ENCODE data around the gene TRABD2A.
A peak's percentile ranks its signal among the peaks of the same experiment; 100 is the strongest.
"Not testable (repeated sequence)": the region's sequence is repeated elsewhere in the genome, so short reads cannot be mapped to it uniquely, and the experiment has no call there.

The TRABD2A gene

DNA sequence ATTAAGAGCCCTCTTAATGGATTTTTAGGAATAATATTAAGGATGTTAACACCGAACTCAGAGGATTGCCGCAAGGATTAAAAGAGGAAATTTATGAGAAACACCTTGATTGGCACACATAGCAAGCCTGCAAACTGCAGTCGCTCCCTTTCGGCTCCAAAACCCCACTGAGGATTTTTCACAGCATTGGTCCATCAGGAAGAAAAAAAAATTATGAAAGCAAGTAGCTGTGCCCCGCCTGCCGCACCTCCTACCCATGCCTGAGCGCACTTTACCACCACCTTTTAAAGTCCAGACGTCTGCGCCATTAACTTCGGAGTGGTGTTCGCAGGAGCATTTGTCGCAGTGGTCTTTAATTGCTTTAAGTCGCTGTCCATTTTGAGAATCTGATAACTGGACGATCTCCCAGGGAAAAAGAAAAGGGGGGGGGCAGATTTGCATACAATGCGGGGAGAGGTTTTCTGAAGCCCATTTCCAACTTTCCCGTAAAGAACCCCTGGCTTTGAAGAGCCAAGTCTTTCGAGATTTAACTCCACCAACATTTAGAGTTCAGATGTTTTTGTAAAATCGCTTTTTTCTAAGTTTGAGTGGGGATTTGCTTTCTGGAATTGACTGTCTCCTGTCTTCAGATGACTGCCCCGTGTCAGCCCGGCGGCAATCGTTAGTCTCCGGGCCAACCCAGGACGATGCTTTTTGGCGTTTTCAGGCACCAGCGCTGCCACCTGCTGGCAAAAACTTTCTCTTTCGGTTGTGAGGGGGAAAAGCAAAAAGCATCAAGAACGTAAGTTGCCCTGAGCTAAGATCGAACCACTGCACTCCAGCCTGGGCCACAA is 913 bp upstream of the TRABD2A start:
- Histone ChIP-seq H3K36me3 (ENCODE audit: insufficient read depth, low read length) (no peaks in the 10 kb centered on the region), H3K9me3 (ENCODE audit: low read length) (no peaks in the 10 kb centered on the region), H3K27me3 (ENCODE audit: insufficient read depth, low read length) (peaks cover 77% of the 10 kb centered on the region), H2AFZ (ENCODE audit: low read depth, low read length) (peak overlapping the region; percentile 52), H3K4me3 (ENCODE audit: low read length) (peak overlapping the region; percentile 18), H3K4me1 (ENCODE audit: insufficient read depth, low read length) (peaks cover 21% of the 10 kb centered on the region)

DNA sequence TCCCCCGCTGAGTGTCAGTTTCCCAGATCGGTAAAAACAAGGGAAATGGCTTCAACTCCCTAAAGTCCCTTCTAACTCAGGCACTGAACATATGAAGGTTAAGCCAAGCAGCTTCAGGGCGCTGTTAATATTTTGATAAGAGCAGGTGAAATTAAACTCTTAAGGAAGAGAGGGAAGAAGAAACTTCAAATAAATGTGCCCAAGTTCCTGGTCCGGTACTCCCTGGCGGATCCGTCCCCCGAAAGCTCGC is 564 bp downstream of the TRABD2A start:
- no peaks in the 10 kb centered on the region for H3K9me3 ChIP-seq (ENCODE audit: low read length)
- peaks cover 74% of the 10 kb centered on the region for H3K27me3 ChIP-seq (ENCODE audit: insufficient read depth, low read length)
- no peaks in the 10 kb centered on the region for H3K36me3 ChIP-seq (ENCODE audit: insufficient read depth, low read length)
- peak overlapping the region; percentile 28 for H3K4me3 ChIP-seq (ENCODE audit: low read length)
- peak overlapping the region; percentile 43 for H2AFZ ChIP-seq (ENCODE audit: low read depth, low read length)
- peaks cover 21% of the 10 kb centered on the region for H3K4me1 ChIP-seq (ENCODE audit: insufficient read depth, low read length)

DNA sequence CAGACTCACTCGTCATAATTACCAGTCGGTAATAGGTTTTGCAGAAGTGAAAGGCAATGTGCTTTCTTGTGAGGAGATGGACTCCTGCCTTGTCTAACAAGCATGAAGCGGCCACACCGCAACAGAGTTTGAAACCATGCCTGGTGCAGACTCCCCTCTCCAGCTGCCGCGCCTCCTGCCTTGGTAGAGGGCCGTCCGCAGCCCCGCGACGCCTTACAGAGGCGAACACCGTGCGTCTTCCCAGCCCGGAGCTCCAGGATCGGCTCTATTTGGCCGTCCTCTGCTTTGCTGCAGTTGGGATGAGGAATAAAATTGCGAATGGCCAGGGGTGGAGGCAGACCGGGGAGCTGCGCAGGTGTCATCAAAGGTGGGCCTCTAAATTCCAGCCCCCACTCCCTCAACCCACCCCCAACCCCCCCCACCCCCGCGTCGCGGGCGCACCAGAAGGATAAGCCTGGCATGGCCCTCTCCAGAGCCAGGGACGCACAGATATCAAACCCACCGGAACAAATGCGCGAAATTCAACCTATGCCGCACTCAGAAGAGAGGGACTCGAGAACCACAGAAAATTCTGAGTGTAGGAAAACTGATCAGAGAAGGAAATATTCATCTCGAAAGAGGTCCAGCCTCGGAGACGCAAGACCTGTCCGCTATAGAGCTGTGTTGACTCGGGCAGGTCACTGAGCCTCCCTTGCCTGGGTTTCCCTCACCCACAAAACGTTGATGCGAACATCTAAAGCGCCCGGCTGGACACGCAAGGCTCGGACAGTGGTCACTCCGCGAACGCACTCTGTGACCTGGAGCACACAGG is 1.1 kb downstream of the TRABD2A start:
- Histone ChIP-seq H3K27me3 (ENCODE audit: insufficient read depth, low read length) (peaks cover 72% of the 10 kb centered on the region), H3K4me1 (ENCODE audit: insufficient read depth, low read length) (peaks cover 21% of the 10 kb centered on the region), H3K9me3 (ENCODE audit: low read length) (no peaks in the 10 kb centered on the region), H3K36me3 (ENCODE audit: insufficient read depth, low read length) (no peaks in the 10 kb centered on the region), H2AFZ (ENCODE audit: low read depth, low read length) (peak overlapping the region; percentile 43), H3K4me3 (ENCODE audit: low read length) (peak overlapping the region; percentile 28)

DNA sequence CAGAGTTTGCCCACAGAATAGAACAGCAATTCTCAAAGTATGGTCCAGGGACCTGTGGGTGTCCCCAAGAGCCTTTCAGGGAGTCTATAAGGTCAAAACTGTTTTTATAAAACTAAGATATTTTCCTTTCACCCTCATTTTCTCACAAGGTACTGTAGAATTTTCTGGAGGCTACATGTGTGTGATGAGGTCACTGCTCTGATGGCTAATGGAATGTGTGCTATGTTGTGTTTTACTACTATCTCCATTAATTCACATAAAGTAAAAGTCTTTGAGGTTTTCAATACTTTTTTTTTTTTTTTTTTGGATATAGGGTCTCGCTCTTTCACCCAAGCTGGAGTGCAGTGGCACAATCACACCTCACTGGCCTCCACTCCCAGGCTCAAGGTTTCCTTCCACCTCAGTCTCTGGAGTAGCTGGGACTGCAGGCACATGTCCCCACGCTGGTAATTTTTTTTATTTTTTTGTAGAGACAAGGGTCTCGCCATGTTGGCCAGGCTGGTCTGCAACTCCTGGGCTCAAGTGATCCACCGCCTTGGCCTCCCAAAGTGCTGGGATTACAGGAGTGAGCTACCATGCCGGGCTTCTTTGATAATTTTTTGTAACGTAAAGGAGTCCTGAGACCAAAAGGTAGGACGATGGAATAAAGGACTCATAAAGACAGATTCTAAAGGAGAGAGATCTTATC is 1.8 kb downstream of the TRABD2A start:
- Histone ChIP-seq H2AFZ (ENCODE audit: low read depth, low read length) (no peak overlapping the region), H3K4me3 (ENCODE audit: low read length) (no peak overlapping the region), H3K4me1 (ENCODE audit: insufficient read depth, low read length) (peaks cover 21% of the 10 kb centered on the region), H3K36me3 (ENCODE audit: insufficient read depth, low read length) (no peaks in the 10 kb centered on the region), H3K27me3 (ENCODE audit: insufficient read depth, low read length) (peaks cover 67% of the 10 kb centered on the region), H3K9me3 (ENCODE audit: low read length) (no peaks in the 10 kb centered on the region)

DNA sequence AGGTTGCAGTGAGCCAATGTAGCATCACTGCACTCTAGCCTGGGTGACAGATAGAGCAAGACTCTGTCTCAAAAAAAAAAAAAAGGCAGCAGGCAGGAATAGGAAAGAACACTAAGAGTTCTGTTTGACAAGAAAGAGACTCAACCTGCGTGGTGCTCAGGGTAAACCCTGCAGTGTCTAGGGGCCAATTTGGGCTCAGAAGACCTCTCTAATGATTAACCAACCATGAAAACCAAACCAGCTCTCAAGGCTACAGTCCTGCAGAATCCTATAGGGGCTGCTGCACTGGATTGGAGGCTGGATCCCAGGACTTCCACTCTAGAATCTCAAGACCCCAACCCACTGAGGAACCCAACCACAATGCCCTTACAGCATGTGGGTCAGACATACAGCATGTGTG is 2.4 kb downstream of the TRABD2A start:
- H3K36me3 ChIP-seq (ENCODE audit: insufficient read depth, low read length): no peaks in the 10 kb centered on the region
- no peak overlapping the region for H3K4me3 ChIP-seq (ENCODE audit: low read length)
- no peak overlapping the region for H2AFZ ChIP-seq (ENCODE audit: low read depth, low read length)
- H3K4me1 ChIP-seq (ENCODE audit: insufficient read depth, low read length): peaks cover 21% of the 10 kb centered on the region
- H3K27me3 ChIP-seq (ENCODE audit: insufficient read depth, low read length): peaks cover 62% of the 10 kb centered on the region
- H3K9me3 ChIP-seq (ENCODE audit: low read length): no peaks in the 10 kb centered on the region

DNA sequence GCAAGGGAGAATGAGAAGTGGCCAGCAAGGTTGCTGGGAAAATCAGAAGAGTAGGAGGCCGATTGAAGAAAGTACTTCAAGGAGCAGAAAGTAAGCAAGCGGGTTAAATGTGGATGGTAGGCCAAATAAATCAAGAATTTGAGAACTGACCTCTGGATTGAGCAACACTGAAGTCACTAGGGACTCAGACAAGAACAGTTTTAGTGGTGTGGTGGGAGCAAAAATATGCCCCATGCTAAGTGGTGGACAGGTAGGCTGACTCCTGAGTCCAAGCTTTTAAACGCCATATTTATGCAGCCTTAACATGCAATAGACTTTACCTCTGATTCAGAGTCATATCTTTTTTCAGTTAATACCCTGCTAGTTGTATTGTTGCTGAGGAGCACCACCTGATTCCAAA is 4.5 kb downstream of the TRABD2A start:
- Histone ChIP-seq H3K4me3 (ENCODE audit: low read length) (no peak overlapping the region), H3K4me1 (ENCODE audit: insufficient read depth, low read length) (peaks cover 14% of the 10 kb centered on the region), H2AFZ (ENCODE audit: low read depth, low read length) (no peak overlapping the region), H3K36me3 (ENCODE audit: insufficient read depth, low read length) (no peaks in the 10 kb centered on the region), H3K27me3 (ENCODE audit: insufficient read depth, low read length) (peaks cover 47% of the 10 kb centered on the region), H3K9me3 (ENCODE audit: low read length) (no peaks in the 10 kb centered on the region)

DNA sequence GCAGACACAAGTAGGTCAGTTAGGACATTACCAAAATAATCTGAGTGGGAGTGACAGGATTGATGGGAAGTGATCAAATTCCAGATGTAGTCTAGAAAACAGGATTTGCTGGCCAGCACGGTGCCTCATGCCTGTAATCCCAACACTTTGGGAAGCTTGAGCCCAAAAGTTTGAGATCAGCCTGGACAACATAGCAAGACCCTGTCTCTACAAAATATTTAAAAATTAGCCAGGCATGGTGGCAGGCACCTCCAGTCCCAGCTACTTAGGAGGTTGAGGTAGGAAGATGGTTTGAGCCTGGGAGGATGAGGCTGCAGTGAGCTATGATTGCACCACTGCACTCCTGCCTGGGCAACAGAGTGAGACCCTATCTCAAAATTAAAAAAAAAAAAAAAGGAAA is 5.3 kb downstream of the TRABD2A start:
- not testable (repeated sequence) for H3K4me1 ChIP-seq (ENCODE audit: insufficient read depth, low read length); H3K4me3 ChIP-seq (ENCODE audit: low read length); H3K36me3 ChIP-seq (ENCODE audit: insufficient read depth, low read length); H2AFZ ChIP-seq (ENCODE audit: low read depth, low read length); H3K9me3 ChIP-seq (ENCODE audit: low read length)
- peaks cover 41% of the 10 kb centered on the region for H3K27me3 ChIP-seq (ENCODE audit: insufficient read depth, low read length)

DNA sequence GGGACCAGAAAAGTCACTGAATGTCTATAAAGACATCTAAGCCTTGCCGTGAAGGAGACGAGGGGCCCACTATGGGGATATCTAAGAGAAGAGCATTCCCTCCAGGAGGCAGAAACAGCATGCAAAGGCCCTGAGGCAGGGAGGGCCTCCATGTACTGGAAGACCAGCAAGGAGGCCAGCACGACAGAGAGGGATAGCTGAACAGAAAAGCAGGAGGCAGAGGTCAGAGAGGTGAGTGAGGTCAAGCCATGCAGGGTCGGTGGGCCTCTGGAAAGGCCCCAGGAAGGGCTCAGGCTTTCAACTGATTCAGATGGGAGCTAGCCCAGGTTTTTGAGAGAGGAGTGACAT is 5.7 kb downstream of the TRABD2A start:
- Histone ChIP-seq H3K27me3 (ENCODE audit: insufficient read depth, low read length) (peaks cover 37% of the 10 kb centered on the region), H3K4me3 (ENCODE audit: low read length) (no peak overlapping the region), H2AFZ (ENCODE audit: low read depth, low read length) (no peak overlapping the region), H3K36me3 (ENCODE audit: insufficient read depth, low read length) (no peaks in the 10 kb centered on the region), H3K9me3 (ENCODE audit: low read length) (no peaks in the 10 kb centered on the region), H3K4me1 (ENCODE audit: insufficient read depth, low read length) (peaks cover 3% of the 10 kb centered on the region)

DNA sequence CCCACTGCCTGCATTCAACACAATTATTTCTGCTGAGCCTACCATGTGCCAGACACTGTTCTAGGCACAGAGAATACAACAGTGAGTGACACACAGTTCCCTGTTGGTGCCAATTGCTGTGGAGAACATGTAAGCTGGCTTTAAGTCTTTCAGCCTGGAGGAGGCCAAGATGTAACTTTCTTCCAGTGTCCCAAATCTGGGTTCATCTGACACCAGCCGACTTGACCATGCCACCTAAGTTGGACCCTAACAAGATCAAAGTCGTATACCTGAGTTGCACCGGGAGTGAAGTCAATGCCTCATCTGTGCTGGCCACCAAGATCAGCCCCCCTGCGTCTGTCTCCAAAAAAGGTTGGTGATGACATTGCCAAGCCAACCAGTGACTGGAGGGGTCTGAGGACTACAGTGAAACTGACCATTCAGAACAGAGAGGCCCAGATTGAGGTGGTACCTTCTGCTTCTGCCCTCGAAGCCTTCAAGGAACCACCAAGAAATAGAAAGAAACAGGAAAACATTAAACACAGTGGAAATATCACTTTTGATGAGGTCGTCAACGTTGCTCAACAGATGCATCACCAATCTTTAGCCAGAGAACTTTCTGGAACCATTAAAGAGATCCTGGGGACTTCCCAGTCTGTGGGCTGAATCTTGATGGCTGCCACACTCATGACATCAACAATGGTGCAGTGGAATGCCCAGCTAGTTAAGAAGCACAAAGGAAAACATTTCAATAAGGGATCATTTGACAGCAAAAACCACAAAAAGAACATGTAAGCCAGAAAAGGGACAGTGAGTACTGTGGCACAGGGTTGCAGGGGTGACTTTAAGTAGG is 6.3 kb downstream of the TRABD2A start:
- H3K27me3 ChIP-seq (ENCODE audit: insufficient read depth, low read length): peaks cover 36% of the 10 kb centered on the region

DNA sequence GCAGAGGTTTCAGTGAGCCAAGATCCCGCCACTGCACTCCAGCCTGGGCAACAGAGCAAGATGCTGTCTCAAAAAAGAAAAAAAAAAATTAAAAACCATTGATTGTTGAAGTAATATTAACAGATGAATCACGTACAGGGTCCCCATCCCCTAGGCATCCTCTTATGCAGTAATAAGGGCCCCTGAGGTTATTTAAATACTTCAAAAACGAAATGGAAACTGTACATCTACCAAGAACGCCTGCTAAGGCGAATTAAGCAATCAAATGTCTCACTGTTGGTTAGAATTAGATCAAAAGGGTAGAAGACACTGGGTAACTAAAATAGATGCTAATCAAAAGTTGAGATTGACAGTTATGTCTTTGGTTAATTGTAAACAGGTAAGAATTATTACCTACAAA is 7.5 kb downstream of the TRABD2A start:
- Histone ChIP-seq H3K9me3 (ENCODE audit: low read length) (no peaks in the 10 kb centered on the region), H3K36me3 (ENCODE audit: insufficient read depth, low read length) (no peaks in the 10 kb centered on the region), H2AFZ (ENCODE audit: low read depth, low read length) (no peak overlapping the region), H3K4me3 (ENCODE audit: low read length) (no peak overlapping the region), H3K4me1 (ENCODE audit: insufficient read depth, low read length) (no peaks in the 10 kb centered on the region), H3K27me3 (ENCODE audit: insufficient read depth, low read length) (peaks cover 23% of the 10 kb centered on the region)

More for the DNA sequence above, 6.3 kb downstream of the TRABD2A start:
- H3K4me1 ChIP-seq (ENCODE audit: insufficient read depth, low read length): no peaks in the 10 kb centered on the region
- no peaks in the 10 kb centered on the region for H3K36me3 ChIP-seq (ENCODE audit: insufficient read depth, low read length)
- H3K9me3 ChIP-seq (ENCODE audit: low read length): no peaks in the 10 kb centered on the region
- H3K4me3 ChIP-seq (ENCODE audit: low read length): no peak overlapping the region
- no peak overlapping the region for H2AFZ ChIP-seq (ENCODE audit: low read depth, low read length)

DNA sequence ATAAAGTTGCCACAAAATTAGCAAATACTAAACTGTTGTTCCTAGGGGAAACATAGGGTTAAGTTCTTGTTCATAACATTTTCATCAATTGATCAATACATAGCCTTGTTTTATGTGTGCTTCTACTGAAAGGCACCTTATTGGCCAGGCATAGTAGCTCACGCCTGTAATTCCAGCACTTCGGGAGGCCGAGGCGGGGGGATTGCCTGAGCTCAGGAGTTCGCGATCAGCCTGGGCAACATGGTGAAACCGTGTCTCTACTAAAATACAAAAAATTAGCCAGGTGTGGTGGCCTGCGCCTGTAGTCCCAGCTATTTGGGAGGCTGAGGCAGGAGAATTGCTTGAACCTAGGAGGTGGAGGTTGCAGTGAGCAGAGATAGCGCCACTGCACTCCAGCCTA is 8.2 kb downstream of the TRABD2A start:
- not testable (repeated sequence) for H3K4me1 ChIP-seq (ENCODE audit: insufficient read depth, low read length); H3K36me3 ChIP-seq (ENCODE audit: insufficient read depth, low read length); H2AFZ ChIP-seq (ENCODE audit: low read depth, low read length); H3K4me3 ChIP-seq (ENCODE audit: low read length); H3K9me3 ChIP-seq (ENCODE audit: low read length)
- peaks cover 18% of the 10 kb centered on the region for H3K27me3 ChIP-seq (ENCODE audit: insufficient read depth, low read length)

DNA sequence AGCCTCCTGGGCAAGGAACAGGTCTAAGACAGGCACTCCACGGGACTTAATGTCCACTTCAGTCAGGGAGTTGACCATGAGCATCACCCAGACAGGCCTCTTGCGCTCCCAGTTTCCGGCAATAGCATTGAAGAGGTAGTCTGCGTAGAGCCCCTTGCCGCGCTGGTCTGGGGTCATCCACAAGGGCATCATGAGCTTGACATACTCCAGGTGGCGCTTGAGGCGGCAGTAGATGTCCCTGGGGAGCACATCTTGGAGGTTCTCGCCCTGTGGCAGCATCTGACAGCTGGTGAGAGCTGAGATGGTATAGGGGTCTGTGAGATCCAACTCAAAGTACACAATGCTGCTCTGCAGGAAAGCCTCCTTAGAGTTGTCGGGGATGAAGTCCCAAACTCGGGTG is 10.6 kb downstream of the TRABD2A start:
- Histone ChIP-seq H3K27me3 (ENCODE audit: insufficient read depth, low read length) (peaks cover 6% of the 10 kb centered on the region), H3K4me3 (ENCODE audit: low read length) (no peak overlapping the region), H3K36me3 (ENCODE audit: insufficient read depth, low read length) (no peaks in the 10 kb centered on the region), H3K9me3 (ENCODE audit: low read length) (no peaks in the 10 kb centered on the region), H3K4me1 (ENCODE audit: insufficient read depth, low read length) (no peaks in the 10 kb centered on the region), H2AFZ (ENCODE audit: low read depth, low read length) (no peak overlapping the region)

DNA sequence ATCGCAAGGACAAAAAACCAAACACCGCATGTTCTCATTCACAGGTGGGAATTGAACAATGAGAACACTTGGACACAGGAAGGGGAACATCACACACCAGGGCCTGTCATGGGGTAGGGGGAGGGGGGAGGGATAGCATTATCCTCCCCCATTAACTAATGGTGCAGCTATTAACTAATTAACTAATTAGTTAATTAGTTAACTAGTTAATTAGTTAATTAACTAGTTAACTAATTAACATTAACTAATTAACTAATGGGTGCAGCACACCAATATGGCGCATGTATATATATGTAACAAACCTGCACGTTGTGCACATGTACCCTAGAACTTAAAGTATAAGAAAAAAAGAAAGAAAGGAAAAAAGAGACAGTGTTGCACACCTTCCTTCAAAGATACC is 12.6 kb downstream of the TRABD2A start:
- H3K36me3 ChIP-seq (ENCODE audit: insufficient read depth, low read length); H3K4me3 ChIP-seq (ENCODE audit: low read length); H3K27me3 ChIP-seq (ENCODE audit: insufficient read depth, low read length); H3K9me3 ChIP-seq (ENCODE audit: low read length); H2AFZ ChIP-seq (ENCODE audit: low read depth, low read length); H3K4me1 ChIP-seq (ENCODE audit: insufficient read depth, low read length): not testable (repeated sequence)
